K562 (cell line): Measurements from ENCODE around the gene LMBR1. TPM values are rescaled to one million over a fixed set of nuclear protein-coding genes. Genes with fewer than 3 reads are reported as not detected.

Experiments
- ATAC-seq: fragments of 200-7000 bp; cut with Tn5 transposase; 3 replicates; pipeline ENCODE4 v1.9.1; 2020; ENCODE audit warnings: moderate library complexity
- BruUV-seq: library from RNA; stranded (reverse); fragments of 400-500 nt; replicated peaks from 2 replicates; lab custom pipeline; 2021; lab: Mats Ljungman, UMichigan
- CTCF ChIA-PET: fragments of 300-600 bp; formaldehyde crosslinking; extraction: SDS; loops from one replicate; lab custom pipeline; 2021; ENCODE audit warnings: low intra/inter-chr PET ratio; lab: Yijun Ruan, JAX
- POLR2A ChIA-PET: fragments of 300-600, 350-650 bp; sonication (Branson Sonifier 250); formaldehyde crosslinking; extraction: SDS; loops from one replicate; lab custom pipeline; 2021; ENCODE audit warnings: antibody characterized with exemption, inconsistent platforms; lab: Yijun Ruan, JAX
- DNase-seq, 4 experiments: peaks; one replicate each; pipeline versions ENCODE4 v3.0.0 to v3.0.0-alpha.2; 2011 to 2018; ENCODE audit warnings: low spot score in 3 of 4, mixed read lengths in 3 of 4; ENCODE audit errors: extremely low read depth in 1 of 4
- FAIRE-seq: peaks from 2 replicates; lab custom pipeline; 2011; peaks lifted over from hg19 to GRCh38; lab: Jason Lieb, UNC
- H2AFZ ChIP-seq: 2 replicates; pipeline ENCODE4 v1.6.0; 2011; ENCODE audit warnings: low read depth, low read length, control low read depth, inconsistent platforms
- H3K27ac ChIP-seq: fragments of 200-600 bp; 3 replicates; pipeline ENCODE4 v1.8.0; 2011; ENCODE audit warnings: low read depth, mild to moderate bottlenecking, control low read depth, inconsistent platforms, low read length, moderate library complexity, mixed read lengths; ENCODE audit errors: extremely low read depth
- H3K27me3 ChIP-seq, 2 experiments: fragments of 300-600 bp in 1 of 2; 2 replicates in 1 of 2; 3 replicates in 1 of 2; pipeline versions ENCODE4 v1.6.0 to v1.8.0; 2011; ENCODE audit warnings: inconsistent platforms in 2 of 2, low read length in 2 of 2, mild to moderate bottlenecking in 1 of 2, mixed read lengths in 1 of 2, moderate library complexity in 1 of 2; ENCODE audit not compliant: control insufficient read depth in 2 of 2, insufficient read depth in 2 of 2
- H3K36me3 ChIP-seq: fragments of 300-600 bp; 3 replicates; pipeline ENCODE4 v1.8.0; 2011; ENCODE audit warnings: mild to moderate bottlenecking, low read length, inconsistent platforms; ENCODE audit not compliant: control insufficient read depth, insufficient read depth
- H3K4me1 ChIP-seq, 2 experiments: fragments of 200-600 bp in 1 of 2; replicated peaks in 1 of 2; 2 replicates in 1 of 2; 3 replicates in 1 of 2; pipeline versions ENCODE4 v1.5.1 to v1.8.0; 2011; ENCODE audit warnings: inconsistent platforms in 2 of 2, low read length in 2 of 2, mild to moderate bottlenecking in 1 of 2, mixed read lengths in 1 of 2, moderate library complexity in 1 of 2; ENCODE audit not compliant: control insufficient read depth in 2 of 2, insufficient read depth in 2 of 2
- H3K4me2 ChIP-seq: 2 replicates; pipeline ENCODE4 v1.6.1; 2011; ENCODE audit warnings: low read length, control low read depth, inconsistent platforms, mixed read lengths; ENCODE audit not compliant: insufficient read depth
- H3K4me3 ChIP-seq: fragments of 200-600 bp; sonication (generic), shearing (Covaris generic); 2 replicates; pipeline ENCODE4 v1.5.1; 2016; ENCODE audit warnings: control low read depth, inconsistent platforms
- H3K79me2 ChIP-seq: fragments of 200-600 bp; 3 replicates; pipeline ENCODE4 v1.8.0; 2011; ENCODE audit warnings: low read length, inconsistent platforms; ENCODE audit not compliant: control insufficient read depth, insufficient read depth
- H3K9ac ChIP-seq, 2 experiments: 2 replicates each; pipeline versions ENCODE4 v1.6.0 to v1.6.1; 2011; ENCODE audit warnings: low read depth in 2 of 2, low read length in 2 of 2, control low read depth in 1 of 2, inconsistent platforms in 1 of 2, mild to moderate bottlenecking in 1 of 2, mixed read lengths in 1 of 2; ENCODE audit not compliant: insufficient read depth in 1 of 2
- H3K9me1 ChIP-seq: one replicate; pipeline ENCODE4 v1.6.0; 2011; ENCODE audit warnings: inconsistent platforms, mild to moderate bottlenecking, low read length, moderate library complexity; ENCODE audit not compliant: control insufficient read depth, insufficient read depth
- H3K9me3 ChIP-seq: replicated peaks from 2 replicates; pipeline ENCODE4 v1.5.1; 2011; ENCODE audit warnings: low read depth, low read length, inconsistent platforms; ENCODE audit not compliant: control insufficient read depth, insufficient read depth
- H4K20me1 ChIP-seq: replicated peaks from 2 replicates; pipeline ENCODE4 v1.6.1; 2011; ENCODE audit warnings: low read length, inconsistent platforms, mixed read lengths; ENCODE audit not compliant: control insufficient read depth, insufficient read depth
- CXXC5 ChIP-seq: fragments of 250-450 bp; sonication (Bioruptor Pico); IDR thresholded peaks from 2 replicates; pipeline ENCODE4 v1.8.0; 2022; ENCODE audit warnings: inconsistent platforms, mild to moderate bottlenecking, moderate library complexity
- EGR1 ChIP-seq: fragments of 450-650 bp; conservative IDR thresholded peaks from 2 replicates; pipeline ENCODE4 v1.6.1; 2017; ENCODE audit warnings: mild to moderate bottlenecking
- GATA2 ChIP-seq: sonication (generic); formaldehyde crosslinking; IDR thresholded peaks from 2 replicates; pipeline ENCODE4 v1.4.0; 2020; ENCODE audit warnings: mild to moderate bottlenecking, missing genetic modification reagents
- GATAD2A ChIP-seq: fragments of 450-650 bp; IDR thresholded peaks from 2 replicates; pipeline ENCODE4 v1.6.1; 2017
- L3MBTL2 ChIP-seq: fragments of 450-650 bp; IDR thresholded peaks from 2 replicates; pipeline ENCODE4 v1.6.1; 2016; ENCODE audit warnings: mild to moderate bottlenecking, moderate library complexity
- PYGO2 ChIP-seq: fragments of 450-650 bp; IDR thresholded peaks from 2 replicates; pipeline ENCODE4 v1.6.1; 2016; ENCODE audit warnings: mild to moderate bottlenecking, missing genetic modification characterization, moderate library complexity, missing compliant biosample characterization
- STAT5A ChIP-seq: IDR thresholded peaks from 2 replicates; pipeline ENCODE4 v1.6.1; 2012; ENCODE audit warnings: low read length, inconsistent platforms, borderline replicate concordance
- XRCC3 ChIP-seq: fragments of 450-650 bp; IDR thresholded peaks from 2 replicates; pipeline ENCODE4 v1.6.1; 2017; ENCODE audit warnings: mild to moderate bottlenecking, moderate library complexity
- ZNF146 ChIP-seq: IDR thresholded peaks from one replicate; pipeline ENCODE4 v1.6.1; 2018; ENCODE audit warnings: missing compliant biosample characterization; ENCODE audit not compliant: unreplicated experiment
- WGBS: fragments of 100-300 bp; shearing (Covaris generic); methylation state at CpG from one replicate; pipeline ENCODE4 v1.1.6; 2016; ENCODE audit warnings: low coverage, mixed read lengths; ENCODE audit not compliant: insufficient coverage; ENCODE audit errors: missing lambda C conversion rate; 5-methylcytosine and 5-hydroxymethylcytosine counted together
- in situ Hi-C: fragments of 300-500 bp; cut with MboI; formaldehyde crosslinking; loops from 4 replicates; pipeline ENCODE4 v1.15.0; 2018; ENCODE audit warnings: inconsistent platforms, mixed read lengths
- intact Hi-C: fragments of 100-400 bp; cut with micrococcal nuclease; formaldehyde crosslinking; loops from 2 replicates; pipeline ENCODE4 v1.14.2; 2022
- polyA plus RNA-seq, 8 experiments: library from polyadenylated mRNA; depleted of rRNA in 4 of 8; stranded (reverse) in 5 of 8; unstranded in 3 of 8; fragments of >200 nt; fragmentation: Nextera tagmentation in 2 of 8; fragmentation: Illumina TruSeq in 1 of 8; extraction: Ambion mirVana in 2 of 8; extraction: Trizol in 1 of 8; gene quantifications; 2 replicates each; pipeline versions ENCODE4 v1.2.1 to v1.2.3, GENCODE V29; 2011 to 2014; ENCODE audit warnings: inconsistent platforms in 1 of 8, missing spikeins in 1 of 8
- total RNA-seq, 7 experiments: library from RNA; depleted of rRNA in 6 of 7; stranded (reverse); fragments of >200 nt in 6 of 7; fragmentation: Illumina TruSeq in 2 of 7; extraction: Trizol in 2 of 7; gene quantifications; 2 replicates each; pipeline versions ENCODE4 v1.2.1 to v1.2.3, GENCODE V29; 2011 to 2021; ENCODE audit warnings: low replicate concordance in 1 of 7
- TF ChIP-seq, protein P1 (sequence below): fragments of 250-450 bp; sonication (Bioruptor Pico); IDR thresholded peaks from 2 replicates; pipeline ENCODE4 v1.8.0; 2021; ENCODE audit warnings: borderline replicate concordance, mild to moderate bottlenecking, moderate library complexity; ENCODE audit not compliant: poor library complexity, severe bottlenecking
- TF ChIP-seq, protein P2 (sequence below): fragments of 250-450 bp; sonication (Bioruptor Pico); IDR thresholded peaks from 2 replicates; pipeline ENCODE4 v1.5.0; 2021; ENCODE audit warnings: mild to moderate bottlenecking, moderate library complexity
- TF ChIP-seq, protein P3 (sequence below): fragments of 450-650 bp; formaldehyde crosslinking; IDR thresholded peaks from 2 replicates; pipeline ENCODE4 v1.4.0; 2020; ENCODE audit warnings: mild to moderate bottlenecking, moderate library complexity
- TF ChIP-seq, protein P4 (sequence below): sonication (generic); formaldehyde crosslinking; IDR thresholded peaks from 2 replicates; pipeline ENCODE4 v1.8.1; 2022; ENCODE audit warnings: missing genetic modification reagents

LMBR1 gene
- total and polyA plus RNA-seq, 9 of the 15 experiments (the other 6 are each of a cell fraction or from before 2014, with no cell fraction given) = 7.7 to 90.0 (median 59.9) TPM

DNA sequence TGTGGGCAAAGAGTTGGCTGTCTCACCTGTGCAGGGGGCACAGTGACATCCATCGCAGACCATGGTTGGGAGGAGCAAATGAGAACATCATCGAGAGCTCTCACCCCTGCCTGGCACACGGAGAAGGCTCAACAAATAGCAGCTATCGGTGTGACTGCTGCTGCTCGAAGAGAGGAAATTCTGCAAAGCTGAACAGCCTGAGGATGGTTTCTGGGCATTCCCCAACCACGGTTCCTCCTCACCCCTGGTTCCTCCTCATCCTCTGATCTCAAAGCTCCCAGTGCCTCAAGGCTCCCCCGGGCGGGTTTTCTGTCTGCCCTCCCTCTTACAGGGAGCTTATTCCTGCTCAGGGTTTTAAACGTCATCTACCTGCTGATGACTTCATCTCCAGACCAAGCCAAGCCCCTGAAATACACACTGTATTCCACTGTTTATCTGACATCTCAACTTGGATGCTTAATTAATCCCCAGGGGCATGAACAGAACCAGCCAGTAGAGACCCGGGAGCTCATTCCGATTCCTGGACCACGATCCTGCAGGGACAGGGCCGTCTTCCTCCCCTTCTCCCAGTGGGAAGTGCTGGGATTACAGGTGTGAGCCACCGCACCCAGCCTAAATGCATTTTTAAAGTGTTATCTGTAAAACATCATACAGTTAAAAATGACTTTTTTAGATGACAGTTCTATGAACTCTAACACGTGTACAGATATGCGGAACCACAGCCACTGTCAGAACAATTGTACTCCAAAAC is 37.0 kb upstream of the LMBR1 start:
- intact Hi-C loops = no loop called here
- Histone ChIP-seq H3K36me3 (no peaks in the 10 kb centered on the region), H3K9me1 (no peaks in the 10 kb centered on the region), H3K4me3 (no peak overlapping the region), H3K4me2 (no peak overlapping the region), H3K27ac (no peak overlapping the region), H4K20me1 (no peaks in the 10 kb centered on the region), H2AFZ (no peak overlapping the region), H3K27me3 (peaks cover 32 to 58% of the 10 kb centered on the region in 2 experiments), H3K9ac (peak overlapping the region in 1 of 2 experiments; percentile 13; a peak in 1 of 4 replicates), H3K9me3 (no peaks in the 10 kb centered on the region), H3K4me1 (peaks cover 0 to 7% of the 10 kb centered on the region in 2 experiments; a peak in 2 of 5 replicates), H3K79me2 (no peaks in the 10 kb centered on the region)
- CTCF ChIA-PET = no interaction called here
- WGBS = 4% methylated on average over 16 of the region's 16 CpGs
- FAIRE-seq (no peak), DNase-seq (no peak), ATAC-seq (no peak)
- in situ Hi-C loops = no loop called here
- POLR2A ChIA-PET = interaction anchor here (0.5 kb wide), 1 partner anchor 313 kb away, joined by 3 read pairs; no protein-coding TSS in a partner anchor
- no TSS peak for BruUV-seq
- no peak for TF ChIP-seq EGR1
- TF ChIP-seq GATAD2A = no peak
- TF ChIP-seq L3MBTL2 = no peak
- no peak for TF ChIP-seq XRCC3
- TF ChIP-seq, protein P1, sequence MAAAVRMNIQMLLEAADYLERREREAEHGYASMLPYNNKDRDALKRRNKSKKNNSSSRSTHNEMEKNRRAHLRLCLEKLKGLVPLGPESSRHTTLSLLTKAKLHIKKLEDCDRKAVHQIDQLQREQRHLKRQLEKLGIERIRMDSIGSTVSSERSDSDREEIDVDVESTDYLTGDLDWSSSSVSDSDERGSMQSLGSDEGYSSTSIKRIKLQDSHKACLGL (CRISPR knock-in tag) = no peak
- no peak for TF ChIP-seq STAT5A
- TF ChIP-seq CXXC5 = no peak
- no peak for TF ChIP-seq GATA2 (CRISPR knock-in tag)
- TF ChIP-seq, protein P2, sequence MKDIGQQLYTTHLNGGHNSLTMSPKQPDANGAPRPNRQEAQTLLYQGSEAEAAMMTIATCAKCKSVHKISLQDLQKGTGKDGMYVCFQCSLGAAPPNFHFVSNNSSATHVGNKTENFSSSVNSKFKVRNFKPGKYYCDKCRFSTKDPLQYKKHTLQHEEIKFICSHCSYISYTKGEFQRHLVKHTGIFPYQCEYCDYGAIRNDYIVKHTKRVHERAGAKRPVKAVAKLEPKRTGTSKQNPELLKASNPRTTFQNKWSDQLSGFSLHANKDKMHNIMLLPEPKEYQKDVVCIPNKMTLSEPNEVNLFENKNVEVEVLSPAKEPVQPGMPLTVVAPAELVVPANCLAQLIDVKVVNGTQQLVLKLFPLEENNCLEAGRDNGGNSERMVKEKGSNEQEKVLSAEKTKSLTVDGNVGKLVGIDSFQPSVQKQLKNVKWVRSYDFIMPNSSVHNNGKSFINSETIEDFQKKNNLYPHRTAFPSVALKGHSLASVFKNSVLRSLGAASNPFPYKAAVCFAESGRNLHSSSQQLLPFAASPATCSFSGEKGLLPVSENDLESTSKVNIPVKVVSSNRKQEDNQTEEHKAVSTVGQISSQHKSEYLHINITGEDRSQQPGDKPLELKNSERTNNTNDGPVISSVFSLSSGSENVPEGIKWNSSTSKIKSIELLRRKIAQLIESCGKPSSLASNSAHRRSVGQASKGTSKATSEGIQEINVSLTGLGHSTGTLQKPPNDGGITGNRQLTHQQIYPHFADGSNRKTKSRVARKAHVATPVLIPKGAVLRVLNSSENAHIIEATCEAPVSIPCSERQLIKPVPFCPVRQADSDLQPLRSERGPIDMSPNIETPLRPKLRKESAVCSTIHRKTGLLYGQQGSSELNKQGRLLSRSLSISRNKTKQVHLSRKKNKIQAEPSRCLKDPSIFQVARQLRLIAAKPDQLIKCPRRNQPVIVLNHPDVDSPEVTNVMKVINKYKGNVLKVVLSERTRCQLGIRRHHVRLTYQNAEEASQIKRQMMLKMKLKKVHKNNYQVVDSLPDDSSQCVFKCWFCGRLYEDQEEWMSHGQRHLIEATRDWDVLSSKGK (CRISPR knock-in tag) = no peak
- TF ChIP-seq, protein P3, sequence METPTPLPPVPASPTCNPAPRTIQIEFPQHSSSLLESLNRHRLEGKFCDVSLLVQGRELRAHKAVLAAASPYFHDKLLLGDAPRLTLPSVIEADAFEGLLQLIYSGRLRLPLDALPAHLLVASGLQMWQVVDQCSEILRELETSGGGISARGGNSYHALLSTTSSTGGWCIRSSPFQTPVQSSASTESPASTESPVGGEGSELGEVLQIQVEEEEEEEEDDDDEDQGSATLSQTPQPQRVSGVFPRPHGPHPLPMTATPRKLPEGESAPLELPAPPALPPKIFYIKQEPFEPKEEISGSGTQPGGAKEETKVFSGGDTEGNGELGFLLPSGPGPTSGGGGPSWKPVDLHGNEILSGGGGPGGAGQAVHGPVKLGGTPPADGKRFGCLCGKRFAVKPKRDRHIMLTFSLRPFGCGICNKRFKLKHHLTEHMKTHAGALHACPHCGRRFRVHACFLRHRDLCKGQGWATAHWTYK (CRISPR knock-in tag) = no peak
- TF ChIP-seq PYGO2 = no peak
- TF ChIP-seq, protein P4, sequence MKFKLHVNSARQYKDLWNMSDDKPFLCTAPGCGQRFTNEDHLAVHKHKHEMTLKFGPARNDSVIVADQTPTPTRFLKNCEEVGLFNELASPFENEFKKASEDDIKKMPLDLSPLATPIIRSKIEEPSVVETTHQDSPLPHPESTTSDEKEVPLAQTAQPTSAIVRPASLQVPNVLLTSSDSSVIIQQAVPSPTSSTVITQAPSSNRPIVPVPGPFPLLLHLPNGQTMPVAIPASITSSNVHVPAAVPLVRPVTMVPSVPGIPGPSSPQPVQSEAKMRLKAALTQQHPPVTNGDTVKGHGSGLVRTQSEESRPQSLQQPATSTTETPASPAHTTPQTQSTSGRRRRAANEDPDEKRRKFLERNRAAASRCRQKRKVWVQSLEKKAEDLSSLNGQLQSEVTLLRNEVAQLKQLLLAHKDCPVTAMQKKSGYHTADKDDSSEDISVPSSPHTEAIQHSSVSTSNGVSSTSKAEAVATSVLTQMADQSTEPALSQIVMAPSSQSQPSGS (CRISPR knock-in tag) = no peak
- TF ChIP-seq ZNF146 (CRISPR knock-in tag) = no peak
